GM12892 (cell line): Measurements from ENCODE around the gene AFF3.
"Not testable (repeated sequence)": the region's sequence is repeated elsewhere in the genome, so short reads cannot be mapped to it uniquely, and the experiment has no call there.

Source experiments
- DNase-seq: peaks from one replicate; pipeline ENCODE4 v3.0.0; 2011; ENCODE audit not compliant: insufficient read length
- FAIRE-seq: peaks from 2 replicates; lab custom pipeline; 2011; peaks lifted over from hg19 to GRCh38; lab: Jason Lieb, UNC
- POLR2A ChIP-seq: IDR thresholded peaks from 2 replicates; pipeline ENCODE4 v1.6.1; 2011; ENCODE audit warnings: low read depth, low read length, control low read depth
- POLR2AphosphoS5 ChIP-seq: IDR thresholded peaks from 2 replicates; pipeline ENCODE4 v1.6.1; 2011; ENCODE audit warnings: low read depth, low read length, control low read depth
- TAF1 ChIP-seq: IDR thresholded peaks from 2 replicates; pipeline ENCODE4 v1.6.1; 2011; ENCODE audit warnings: low read depth, mild to moderate bottlenecking, control low read depth, low read length, borderline replicate concordance

Gene AFF3

GRCh38 chr2:100091807-100092206 lies 50.6 kb downstream of the AFF3 start:
- DNase-seq, FAIRE-seq: not testable (repeated sequence)

GRCh38 chr2:100085744-100086143 lies 56.6 kb downstream of the AFF3 start:
- not testable (repeated sequence) for FAIRE-seq, DNase-seq

GRCh38 chr2:100083421-100084216 lies 58.8 kb downstream of the AFF3 start:
- not testable (repeated sequence) for FAIRE-seq, DNase-seq

GRCh38 chr2:100082302-100082978 lies 60.0 kb downstream of the AFF3 start:
- FAIRE-seq, DNase-seq: not testable (repeated sequence)

GRCh38 chr2:100077935-100078334 lies 64.5 kb downstream of the AFF3 start:
- DNase-seq, result no peak
- TF ChIP-seq POLR2A, result no peak
- no peak for TF ChIP-seq TAF1
- no peak for TF ChIP-seq POLR2AphosphoS5
- no peak for FAIRE-seq

GRCh38 chr2:100077456-100077855 lies 64.9 kb downstream of the AFF3 start:
- DNase-seq (no peak), FAIRE-seq (no peak)
- no peak for TF ChIP-seq TAF1
- no peak for TF ChIP-seq POLR2A
- no peak for TF ChIP-seq POLR2AphosphoS5

GRCh38 chr2:100075532-100075931 lies 66.9 kb downstream of the AFF3 start:
- DNase-seq (no peak), FAIRE-seq (no peak)
- TF ChIP-seq POLR2A (no peak), TAF1 (no peak), POLR2AphosphoS5 (no peak)

- DNase-seq (no peak), FAIRE-seq (no peak)
Measured at GRCh38 chr2:100073110-100073509, 69.3 kb downstream of the AFF3 start.

GRCh38 chr2:100072503-100072902 lies 69.9 kb downstream of the AFF3 start:
- TF ChIP-seq TAF1 (no peak), POLR2A (no peak), POLR2AphosphoS5 (no peak)
- DNase-seq (no peak), FAIRE-seq (no peak)

More at GRCh38 chr2:100073110-100073509, 69.3 kb downstream of the AFF3 start:
- TF ChIP-seq TAF1 (no peak), POLR2AphosphoS5 (no peak), POLR2A (no peak)

- FAIRE-seq, result no peak
- TF ChIP-seq POLR2AphosphoS5, result no peak
- TF ChIP-seq POLR2A, result no peak
- TF ChIP-seq TAF1, result no peak
- DNase-seq, result no peak
Measured at GRCh38 chr2:100071335-100072043, 70.9 kb downstream of the AFF3 start.

GRCh38 chr2:100070078-100070477 lies 72.3 kb downstream of the AFF3 start:
- no peak for DNase-seq
- no peak for FAIRE-seq

GRCh38 chr2:100068395-100068794 lies 74.0 kb downstream of the AFF3 start:
- DNase-seq (no peak), FAIRE-seq (no peak)
- no peak for TF ChIP-seq POLR2AphosphoS5
- TF ChIP-seq TAF1, result no peak
- TF ChIP-seq POLR2A, result no peak

More at GRCh38 chr2:100070078-100070477, 72.3 kb downstream of the AFF3 start:
- no peak for TF ChIP-seq POLR2AphosphoS5
- TF ChIP-seq POLR2A, result no peak
- no peak for TF ChIP-seq TAF1
